ENCODE measurements around the gene CCDC74B. TPM values are rescaled to one million over a fixed set of nuclear protein-coding genes. Genes with fewer than 3 reads are reported as not detected.
"Not testable (repeated sequence)": the region's sequence is repeated elsewhere in the genome, so short reads cannot be mapped to it uniquely, and the experiment has no call there.

The CCDC74B gene
- total RNA-seq, 1 donor from 2014 or later, result not detected

DNA sequence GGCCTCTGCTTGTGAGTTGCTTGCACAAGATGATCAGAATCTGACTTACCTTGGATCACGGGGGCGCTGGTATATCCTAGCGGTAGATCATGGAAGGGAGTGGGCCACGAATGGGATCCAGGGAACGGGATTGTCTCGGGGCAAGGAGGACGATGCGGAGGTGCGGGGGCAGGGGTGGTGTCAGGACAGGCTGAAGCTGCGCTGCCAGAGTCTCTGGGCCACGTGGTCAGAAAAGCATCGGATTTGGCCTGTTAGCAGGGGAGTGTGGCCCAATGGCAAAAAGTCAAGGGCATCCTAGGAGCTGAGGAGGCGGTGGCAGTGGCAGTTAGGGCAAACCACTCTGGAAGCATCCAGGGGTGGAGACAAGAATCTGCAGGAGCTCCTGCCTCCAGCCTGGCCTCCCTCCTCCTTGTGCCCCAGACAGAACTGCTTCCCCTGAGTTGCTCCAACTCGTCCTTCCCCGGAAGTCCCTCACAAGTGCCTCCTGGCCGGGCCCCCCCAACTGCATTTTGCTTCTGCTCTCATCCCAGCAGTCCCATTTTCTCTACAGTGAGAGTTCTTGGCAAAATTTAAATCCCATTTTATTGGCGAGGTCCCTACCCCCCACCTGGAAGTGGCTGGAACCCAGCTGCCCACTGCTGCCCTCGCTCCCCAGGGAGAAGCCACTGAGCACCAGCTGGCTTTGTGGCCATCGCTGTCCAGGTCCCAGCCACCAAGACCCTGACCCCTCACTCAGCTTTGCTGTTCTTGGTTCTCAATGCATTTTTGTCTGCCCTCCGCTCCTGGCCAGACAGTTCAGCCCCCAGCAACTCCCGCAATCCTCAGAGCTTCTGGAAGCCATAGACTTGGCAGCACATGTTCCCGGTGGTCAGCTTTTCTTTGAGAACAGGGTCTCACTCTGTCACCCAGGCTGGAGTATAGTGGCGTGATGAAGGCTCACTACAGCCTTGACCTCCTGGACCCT lies 5.6 kb upstream of the CCDC74B start:
- Histone ChIP-seq H3K27me3 (ENCODE audit: control insufficient read depth in 3 of 3, insufficient read depth in 3 of 3, low read length in 3 of 3) (no peaks in the 10 kb centered on the region), H3K9ac (ENCODE audit: low read depth in 1 of 3, low read length in 3 of 3) (no peak overlapping the region), H3K4me1 (ENCODE audit: control insufficient read depth in 3 of 3, insufficient read depth in 3 of 3, low read length in 3 of 3) (no peaks in the 10 kb centered on the region), H3K27ac (ENCODE audit: low read depth, low read length) (no peak overlapping the region), H3K36me3 (ENCODE audit: control insufficient read depth in 3 of 3, insufficient read depth in 3 of 3, low read length in 3 of 3) (peaks cover 8 to 21% (median 12%) of the 10 kb centered on the region in 3 donors), H3K9me3 (ENCODE audit: control insufficient read depth in 3 of 3, low read length in 3 of 3) (no peaks in the 10 kb centered on the region), H3K4me3 (ENCODE audit: low read length in 3 of 3) (no peak overlapping the region)

DNA sequence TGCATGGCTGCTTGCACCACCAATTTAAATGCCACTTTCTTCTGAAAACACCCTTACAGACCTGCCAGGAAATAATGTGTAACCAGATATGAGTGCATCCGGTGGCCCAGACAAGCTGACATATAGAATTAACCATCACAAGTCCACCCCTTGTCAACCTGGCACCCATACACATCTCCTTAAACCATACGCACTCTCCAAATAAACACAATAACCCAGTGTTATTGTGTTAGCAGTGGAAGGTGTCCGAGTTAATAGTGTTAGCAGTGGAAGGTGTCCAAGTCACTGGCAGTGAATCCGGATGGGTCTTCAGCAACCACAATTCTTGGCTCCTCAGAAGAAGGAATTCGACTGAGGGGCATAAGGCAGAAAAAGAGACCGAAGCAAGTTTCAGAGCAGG lies 3.6 kb upstream of the CCDC74B start:
- H3K27me3 ChIP-seq (ENCODE audit: control insufficient read depth in 3 of 3, insufficient read depth in 3 of 3, low read length in 3 of 3); H3K4me3 ChIP-seq (ENCODE audit: low read length in 3 of 3); H3K9me3 ChIP-seq (ENCODE audit: control insufficient read depth in 3 of 3, low read length in 3 of 3); H3K27ac ChIP-seq (ENCODE audit: low read depth, low read length); H3K9ac ChIP-seq (ENCODE audit: low read depth in 1 of 3, low read length in 3 of 3); H3K4me1 ChIP-seq (ENCODE audit: control insufficient read depth in 3 of 3, insufficient read depth in 3 of 3, low read length in 3 of 3): not testable (repeated sequence)
- peaks cover 6 to 11% (median 8%) of the 10 kb centered on the region in 3 donors for H3K36me3 ChIP-seq (ENCODE audit: control insufficient read depth in 3 of 3, insufficient read depth in 3 of 3, low read length in 3 of 3)

DNA sequence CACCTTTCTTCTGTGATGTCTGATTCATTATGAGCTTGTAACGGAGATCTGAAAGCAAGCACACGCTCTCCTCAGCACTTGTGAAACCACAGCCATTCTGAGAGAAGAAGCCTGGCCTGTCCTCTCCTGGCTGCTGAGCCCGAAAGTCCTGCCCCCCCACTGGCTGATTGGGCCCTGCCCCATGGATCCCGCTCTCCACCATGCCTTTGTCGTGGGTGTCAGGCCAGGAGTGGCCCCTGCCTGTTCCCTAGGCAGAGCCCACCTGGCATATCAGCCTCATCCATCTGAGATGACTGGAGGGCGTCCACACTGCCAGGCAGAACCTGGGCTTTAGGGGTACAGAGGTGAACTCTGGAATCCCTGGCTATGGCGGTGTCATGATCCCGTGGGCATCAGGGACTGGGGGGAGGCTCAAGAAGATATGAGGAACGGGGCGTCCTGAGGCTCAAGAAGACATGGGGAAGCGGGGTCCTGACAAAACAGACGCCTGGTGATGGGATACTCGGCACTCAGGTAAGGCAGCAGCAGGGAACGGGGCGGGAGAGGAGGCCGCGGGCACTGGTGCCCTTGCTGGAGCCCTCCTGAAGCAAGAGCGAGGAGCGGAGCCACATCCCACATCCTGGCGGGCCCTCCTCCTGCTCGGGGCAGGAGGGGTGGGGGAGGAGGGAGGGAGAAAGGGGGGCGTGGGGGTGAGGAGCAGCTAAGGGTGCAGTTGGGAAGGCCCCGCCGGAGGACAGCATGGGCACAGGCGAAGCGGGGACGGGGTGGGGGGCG lies 1.5 kb downstream of the CCDC74B start:
- H3K4me1 ChIP-seq (ENCODE audit: control insufficient read depth in 3 of 3, insufficient read depth in 3 of 3, low read length in 3 of 3); H3K27ac ChIP-seq (ENCODE audit: low read depth, low read length); H3K27me3 ChIP-seq (ENCODE audit: control insufficient read depth in 3 of 3, insufficient read depth in 3 of 3, low read length in 3 of 3); H3K9me3 ChIP-seq (ENCODE audit: control insufficient read depth in 3 of 3, low read length in 3 of 3); H3K9ac ChIP-seq (ENCODE audit: low read depth in 1 of 3, low read length in 3 of 3); H3K4me3 ChIP-seq (ENCODE audit: low read length in 3 of 3); H3K36me3 ChIP-seq (ENCODE audit: control insufficient read depth in 3 of 3, insufficient read depth in 3 of 3, low read length in 3 of 3): not testable (repeated sequence)

DNA sequence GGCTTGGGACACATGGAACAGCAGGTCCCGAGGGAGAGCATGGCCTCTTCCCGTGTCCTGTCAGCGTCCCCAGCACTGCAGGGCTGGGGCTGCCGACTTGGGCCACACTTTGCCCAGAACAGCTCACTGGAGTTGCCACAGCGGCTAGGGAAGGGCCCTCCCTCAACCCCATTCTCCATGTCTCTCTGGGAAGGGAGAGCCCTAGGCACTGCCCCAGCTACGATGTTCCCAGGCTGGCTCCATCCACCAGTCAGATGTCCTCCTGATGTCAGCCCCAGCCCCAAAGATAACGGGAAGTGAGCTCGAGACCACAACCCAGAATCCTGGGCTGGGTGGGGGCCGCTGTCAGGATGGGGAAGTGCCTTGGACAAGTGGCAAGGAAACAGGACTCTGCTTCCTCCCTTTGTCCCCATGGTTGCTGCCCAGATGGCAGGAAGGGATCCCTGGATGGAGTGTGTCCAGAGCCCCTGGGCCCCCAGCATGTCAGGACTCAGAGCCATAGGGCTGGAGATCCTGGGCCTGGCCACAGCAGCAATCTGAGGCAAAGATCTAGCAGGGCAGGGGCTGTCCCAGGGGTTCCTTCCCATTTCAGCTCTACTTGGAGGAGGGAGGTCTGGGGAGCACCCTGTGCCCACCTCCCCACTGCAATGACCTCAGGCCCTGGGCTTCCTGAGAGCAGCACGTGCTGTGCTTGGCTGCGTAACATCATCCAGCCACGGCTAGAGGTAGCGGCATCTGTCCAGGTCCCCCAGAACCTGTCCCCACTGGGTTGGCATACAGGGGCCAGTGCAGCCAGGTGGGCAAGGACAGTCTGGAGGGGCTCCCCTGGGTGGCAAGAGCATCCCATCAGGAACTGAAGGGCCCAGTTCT lies 2.3 kb downstream of the CCDC74B start:
- H3K4me1 ChIP-seq (ENCODE audit: control insufficient read depth in 3 of 3, insufficient read depth in 3 of 3, low read length in 3 of 3); H3K9me3 ChIP-seq (ENCODE audit: control insufficient read depth in 3 of 3, low read length in 3 of 3); H3K36me3 ChIP-seq (ENCODE audit: control insufficient read depth in 3 of 3, insufficient read depth in 3 of 3, low read length in 3 of 3); H3K4me3 ChIP-seq (ENCODE audit: low read length in 3 of 3); H3K27me3 ChIP-seq (ENCODE audit: control insufficient read depth in 3 of 3, insufficient read depth in 3 of 3, low read length in 3 of 3); H3K9ac ChIP-seq (ENCODE audit: low read depth in 1 of 3, low read length in 3 of 3); H3K27ac ChIP-seq (ENCODE audit: low read depth, low read length): not testable (repeated sequence)

GRCh38 chr2:130141645-130142370 lies 3.1 kb downstream of the CCDC74B start:
- H3K27me3 ChIP-seq (ENCODE audit: control insufficient read depth in 3 of 3, insufficient read depth in 3 of 3, low read length in 3 of 3); H3K9ac ChIP-seq (ENCODE audit: low read depth in 1 of 3, low read length in 3 of 3); H3K36me3 ChIP-seq (ENCODE audit: control insufficient read depth in 3 of 3, insufficient read depth in 3 of 3, low read length in 3 of 3); H3K4me1 ChIP-seq (ENCODE audit: control insufficient read depth in 3 of 3, insufficient read depth in 3 of 3, low read length in 3 of 3); H3K9me3 ChIP-seq (ENCODE audit: control insufficient read depth in 3 of 3, low read length in 3 of 3); H3K27ac ChIP-seq (ENCODE audit: low read depth, low read length); H3K4me3 ChIP-seq (ENCODE audit: low read length in 3 of 3): not testable (repeated sequence)

GRCh38 chr2:130141002-130141401 lies 3.9 kb downstream of the CCDC74B start:
- not testable (repeated sequence) for H3K9me3 ChIP-seq (ENCODE audit: control insufficient read depth in 3 of 3, low read length in 3 of 3); H3K4me3 ChIP-seq (ENCODE audit: low read length in 3 of 3); H3K27me3 ChIP-seq (ENCODE audit: control insufficient read depth in 3 of 3, insufficient read depth in 3 of 3, low read length in 3 of 3); H3K36me3 ChIP-seq (ENCODE audit: control insufficient read depth in 3 of 3, insufficient read depth in 3 of 3, low read length in 3 of 3); H3K27ac ChIP-seq (ENCODE audit: low read depth, low read length); H3K4me1 ChIP-seq (ENCODE audit: control insufficient read depth in 3 of 3, insufficient read depth in 3 of 3, low read length in 3 of 3); H3K9ac ChIP-seq (ENCODE audit: low read depth in 1 of 3, low read length in 3 of 3)

DNA sequence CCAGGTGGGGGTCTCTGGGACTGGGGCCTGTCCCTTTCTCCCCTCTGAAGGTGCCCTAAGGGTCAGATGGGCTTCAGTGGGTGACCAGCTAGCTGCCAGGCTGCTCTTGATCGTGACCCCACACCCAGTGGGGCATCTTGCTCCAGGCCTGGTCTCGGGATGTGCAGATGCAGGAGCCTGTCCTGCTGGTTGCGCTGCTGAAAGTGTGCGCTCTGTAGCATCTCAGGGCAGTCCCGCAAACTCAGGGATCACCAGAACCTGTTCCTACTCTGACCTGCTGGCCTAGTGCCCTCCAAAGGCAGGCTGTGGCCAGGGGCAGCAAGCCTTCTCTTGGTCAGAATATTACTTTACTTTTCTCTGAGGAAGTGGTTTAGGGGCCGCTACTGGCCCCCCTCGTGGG lies 4.4 kb downstream of the CCDC74B start:
- not testable (repeated sequence) for H3K36me3 ChIP-seq (ENCODE audit: control insufficient read depth in 3 of 3, insufficient read depth in 3 of 3, low read length in 3 of 3); H3K4me3 ChIP-seq (ENCODE audit: low read length in 3 of 3); H3K9ac ChIP-seq (ENCODE audit: low read depth in 1 of 3, low read length in 3 of 3); H3K9me3 ChIP-seq (ENCODE audit: control insufficient read depth in 3 of 3, low read length in 3 of 3); H3K27ac ChIP-seq (ENCODE audit: low read depth, low read length); H3K4me1 ChIP-seq (ENCODE audit: control insufficient read depth in 3 of 3, insufficient read depth in 3 of 3, low read length in 3 of 3); H3K27me3 ChIP-seq (ENCODE audit: control insufficient read depth in 3 of 3, insufficient read depth in 3 of 3, low read length in 3 of 3)

- H3K9ac ChIP-seq (ENCODE audit: low read depth in 1 of 3, low read length in 3 of 3); H3K4me3 ChIP-seq (ENCODE audit: low read length in 3 of 3); H3K36me3 ChIP-seq (ENCODE audit: control insufficient read depth in 3 of 3, insufficient read depth in 3 of 3, low read length in 3 of 3); H3K4me1 ChIP-seq (ENCODE audit: control insufficient read depth in 3 of 3, insufficient read depth in 3 of 3, low read length in 3 of 3); H3K27me3 ChIP-seq (ENCODE audit: control insufficient read depth in 3 of 3, insufficient read depth in 3 of 3, low read length in 3 of 3); H3K9me3 ChIP-seq (ENCODE audit: control insufficient read depth in 3 of 3, low read length in 3 of 3); H3K27ac ChIP-seq (ENCODE audit: low read depth, low read length): not testable (repeated sequence)
These were observed 5.3 kb downstream of the CCDC74B start for GRCh38 chr2:130139331-130140280.

DNA sequence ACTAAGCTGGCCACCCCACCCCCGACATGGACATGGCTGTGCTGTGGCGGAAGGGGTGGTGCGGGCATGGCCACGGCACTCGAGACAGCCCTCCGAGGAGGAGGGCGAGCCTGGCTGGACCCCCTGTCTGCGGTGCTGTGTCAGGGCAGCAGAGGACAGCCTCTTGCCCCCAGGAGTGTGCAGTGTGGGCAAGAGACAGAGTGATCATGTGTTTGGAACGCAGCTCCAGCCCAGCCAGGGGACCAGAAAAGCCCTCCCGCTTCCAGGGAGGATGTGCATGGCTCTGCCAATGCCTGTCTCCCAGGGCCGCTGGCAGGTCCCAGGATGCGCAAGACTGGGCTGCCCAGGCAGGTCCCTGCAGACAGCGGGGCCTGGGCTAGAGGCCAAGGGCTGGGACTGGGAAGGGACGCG lies 6.1 kb downstream of the CCDC74B start:
- not testable (repeated sequence) for H3K4me1 ChIP-seq (ENCODE audit: control insufficient read depth in 3 of 3, insufficient read depth in 3 of 3, low read length in 3 of 3); H3K27ac ChIP-seq (ENCODE audit: low read depth, low read length); H3K36me3 ChIP-seq (ENCODE audit: control insufficient read depth in 3 of 3, insufficient read depth in 3 of 3, low read length in 3 of 3); H3K4me3 ChIP-seq (ENCODE audit: low read length in 3 of 3); H3K9ac ChIP-seq (ENCODE audit: low read depth in 1 of 3, low read length in 3 of 3); H3K9me3 ChIP-seq (ENCODE audit: control insufficient read depth in 3 of 3, low read length in 3 of 3); H3K27me3 ChIP-seq (ENCODE audit: control insufficient read depth in 3 of 3, insufficient read depth in 3 of 3, low read length in 3 of 3)
